K562 (cell line): ENCODE measurements around the gene SCLY.

Experiments used
- CBX5 ChIP-seq: IDR thresholded peaks from 2 replicates; pipeline ENCODE4 v1.6.1; 2014; ENCODE audit warnings: low read depth, borderline replicate concordance
- CTCF ChIP-seq, 3 experiments: IDR thresholded peaks in 2 of 3; conservative IDR thresholded peaks in 1 of 3; 2 replicates each; pipeline ENCODE4 v1.5.1; 2011 to 2012; ENCODE audit warnings: low read length in 3 of 3, mild to moderate bottlenecking in 3 of 3, control low read depth in 2 of 3, improper control_type of control experiment in 1 of 3, inconsistent platforms in 1 of 3, low read depth in 1 of 3, mixed read lengths in 1 of 3, moderate library complexity in 1 of 3; ENCODE audit not compliant: insufficient read depth in 2 of 3
- GABPB1 ChIP-seq: sonication (generic); formaldehyde crosslinking; IDR thresholded peaks from 2 replicates; pipeline ENCODE4 v1.8.0; 2022; ENCODE audit warnings: mild to moderate bottlenecking, missing genetic modification reagents
- HCFC1 ChIP-seq: IDR thresholded peaks from 2 replicates; pipeline ENCODE4 v1.6.1; 2012; ENCODE audit warnings: low read depth, low read length, improper control_type of control experiment
- NR3C1 ChIP-seq: sonication (generic); formaldehyde crosslinking; IDR thresholded peaks from 2 replicates; pipeline ENCODE4 v1.8.1; 2022; ENCODE audit warnings: missing genetic modification reagents
- POLR2AphosphoS5 ChIP-seq: IDR thresholded peaks from 2 replicates; pipeline ENCODE4 v1.6.1; 2011; ENCODE audit warnings: mild to moderate bottlenecking, low read depth, low read length, moderate library complexity; ENCODE audit not compliant: control insufficient read depth, insufficient read depth
- RHOXF2B ChIP-seq: fragments of 250-450 bp; sonication (Bioruptor Pico); conservative IDR thresholded peaks from 2 replicates; pipeline ENCODE4 v1.5.1; 2021
- TAF1 ChIP-seq: IDR thresholded peaks from 2 replicates; pipeline ENCODE4 v1.6.1; 2011; ENCODE audit warnings: mild to moderate bottlenecking, low read length, moderate library complexity; ENCODE audit not compliant: insufficient read depth, control insufficient read depth, severe bottlenecking; ENCODE audit errors: extremely low read depth
- ZBTB7A ChIP-seq: IDR thresholded peaks from 2 replicates; pipeline ENCODE4 v1.6.1; 2011; ENCODE audit warnings: low read depth, mild to moderate bottlenecking, low read length, moderate library complexity, borderline replicate concordance; ENCODE audit not compliant: control insufficient read depth
- ZZZ3 ChIP-seq: fragments of 450-650 bp; IDR thresholded peaks from 2 replicates; pipeline ENCODE4 v1.6.1; 2016; ENCODE audit warnings: antibody characterized with exemption, mild to moderate bottlenecking, moderate library complexity
- TF ChIP-seq, protein P1 (sequence below): fragments of 450-650 bp; conservative IDR thresholded peaks from 2 replicates; pipeline ENCODE4 v1.6.1; 2016; ENCODE audit warnings: missing genetic modification characterization, low read depth, mild to moderate bottlenecking, control low read depth, missing compliant biosample characterization
- TF ChIP-seq, protein P2 (sequence below): fragments of 250-450 bp; sonication (Bioruptor Pico); IDR thresholded peaks from 2 replicates; pipeline ENCODE4 v1.8.0; 2022; ENCODE audit warnings: moderate library complexity, mild to moderate bottlenecking, inconsistent platforms
- TF ChIP-seq, protein P3 (sequence below): fragments of 150-350 bp; conservative IDR thresholded peaks from 2 replicates; pipeline ENCODE4 v1.6.1; 2014; ENCODE audit warnings: low read length

DNA sequence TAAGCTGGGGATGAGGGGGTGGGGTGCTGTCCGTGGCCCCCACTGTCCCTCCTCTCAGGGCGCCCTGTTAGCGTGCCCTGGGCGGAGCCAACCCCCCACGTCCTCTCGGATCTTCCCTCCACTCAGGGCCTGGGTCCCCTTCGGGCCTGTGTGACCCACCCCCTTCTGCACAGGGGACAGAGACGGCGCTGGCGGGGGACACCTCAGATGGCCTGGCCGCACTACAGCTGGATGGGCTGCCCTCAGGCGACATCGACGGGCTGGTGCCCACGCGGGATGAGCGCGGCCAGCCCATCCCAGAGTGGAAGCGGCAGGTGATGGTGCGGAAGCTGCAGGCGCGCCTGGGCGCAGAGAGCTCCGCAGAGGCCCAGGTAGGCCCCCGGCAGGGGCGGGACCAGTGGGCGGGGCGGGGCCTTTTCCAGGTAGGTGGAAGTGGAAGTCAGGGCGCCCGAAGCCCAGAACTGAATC, 67.8 kb downstream of the SCLY start:
- TF ChIP-seq, protein P1, sequence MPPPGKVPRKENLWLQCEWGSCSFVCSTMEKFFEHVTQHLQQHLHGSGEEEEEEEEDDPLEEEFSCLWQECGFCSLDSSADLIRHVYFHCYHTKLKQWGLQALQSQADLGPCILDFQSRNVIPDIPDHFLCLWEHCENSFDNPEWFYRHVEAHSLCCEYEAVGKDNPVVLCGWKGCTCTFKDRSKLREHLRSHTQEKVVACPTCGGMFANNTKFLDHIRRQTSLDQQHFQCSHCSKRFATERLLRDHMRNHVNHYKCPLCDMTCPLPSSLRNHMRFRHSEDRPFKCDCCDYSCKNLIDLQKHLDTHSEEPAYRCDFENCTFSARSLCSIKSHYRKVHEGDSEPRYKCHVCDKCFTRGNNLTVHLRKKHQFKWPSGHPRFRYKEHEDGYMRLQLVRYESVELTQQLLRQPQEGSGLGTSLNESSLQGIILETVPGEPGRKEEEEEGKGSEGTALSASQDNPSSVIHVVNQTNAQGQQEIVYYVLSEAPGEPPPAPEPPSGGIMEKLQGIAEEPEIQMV (tag), result no peak
- TF ChIP-seq POLR2AphosphoS5 (no peak), RHOXF2B (CRISPR knock-in tag) (no peak), NR3C1 (CRISPR knock-in tag) (no peak), TAF1 (no peak), HCFC1 (no peak), ZBTB7A (no peak), CTCF (IDR thresholded peaks at IDR 0.05 in 2 of 3, conservative IDR thresholded peaks at IDR 0.05 in 1 of 3; ENCODE audit: insufficient read depth in 2 of 3, low read depth in 1 of 3, low read length in 3 of 3) (no peak), ZZZ3 (no peak), GABPB1 (no peak), CBX5 (no peak)
- TF ChIP-seq, protein P2, sequence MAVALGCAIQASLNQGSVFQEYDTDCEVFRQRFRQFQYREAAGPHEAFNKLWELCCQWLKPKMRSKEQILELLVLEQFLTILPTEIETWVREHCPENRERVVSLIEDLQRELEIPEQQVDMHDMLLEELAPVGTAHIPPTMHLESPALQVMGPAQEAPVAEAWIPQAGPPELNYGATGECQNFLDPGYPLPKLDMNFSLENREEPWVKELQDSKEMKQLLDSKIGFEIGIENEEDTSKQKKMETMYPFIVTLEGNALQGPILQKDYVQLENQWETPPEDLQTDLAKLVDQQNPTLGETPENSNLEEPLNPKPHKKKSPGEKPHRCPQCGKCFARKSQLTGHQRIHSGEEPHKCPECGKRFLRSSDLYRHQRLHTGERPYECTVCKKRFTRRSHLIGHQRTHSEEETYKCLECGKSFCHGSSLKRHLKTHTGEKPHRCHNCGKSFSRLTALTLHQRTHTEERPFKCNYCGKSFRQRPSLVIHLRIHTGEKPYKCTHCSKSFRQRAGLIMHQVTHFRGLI (CRISPR knock-in tag), result no peak
- TF ChIP-seq, protein P3, sequence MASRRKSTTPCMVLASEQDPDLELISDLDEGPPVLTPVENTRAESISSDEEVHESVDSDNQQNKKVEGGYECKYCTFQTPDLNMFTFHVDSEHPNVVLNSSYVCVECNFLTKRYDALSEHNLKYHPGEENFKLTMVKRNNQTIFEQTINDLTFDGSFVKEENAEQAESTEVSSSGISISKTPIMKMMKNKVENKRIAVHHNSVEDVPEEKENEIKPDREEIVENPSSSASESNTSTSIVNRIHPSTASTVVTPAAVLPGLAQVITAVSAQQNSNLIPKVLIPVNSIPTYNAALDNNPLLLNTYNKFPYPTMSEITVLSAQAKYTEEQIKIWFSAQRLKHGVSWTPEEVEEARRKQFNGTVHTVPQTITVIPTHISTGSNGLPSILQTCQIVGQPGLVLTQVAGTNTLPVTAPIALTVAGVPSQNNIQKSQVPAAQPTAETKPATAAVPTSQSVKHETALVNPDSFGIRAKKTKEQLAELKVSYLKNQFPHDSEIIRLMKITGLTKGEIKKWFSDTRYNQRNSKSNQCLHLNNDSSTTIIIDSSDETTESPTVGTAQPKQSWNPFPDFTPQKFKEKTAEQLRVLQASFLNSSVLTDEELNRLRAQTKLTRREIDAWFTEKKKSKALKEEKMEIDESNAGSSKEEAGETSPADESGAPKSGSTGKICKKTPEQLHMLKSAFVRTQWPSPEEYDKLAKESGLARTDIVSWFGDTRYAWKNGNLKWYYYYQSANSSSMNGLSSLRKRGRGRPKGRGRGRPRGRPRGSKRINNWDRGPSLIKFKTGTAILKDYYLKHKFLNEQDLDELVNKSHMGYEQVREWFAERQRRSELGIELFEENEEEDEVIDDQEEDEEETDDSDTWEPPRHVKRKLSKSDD, result no peak
